Transverse colon (tissue), 4 donors: ENCODE results near the gene DEDD. TPM values are rescaled to one million over a fixed set of nuclear protein-coding genes. Genes with fewer than 3 reads are reported as not detected.

ENCODE experiments used
- DNase-seq: peaks from one replicate; pipeline ENCODE4 v3.0.0-alpha.2; 2019
- H3K27ac ChIP-seq, 4 donors: fragments of 200-600 bp; sonication (generic); 2 replicates each; pipeline ENCODE4 v1.5.1; 2016 to 2018; ENCODE audit warnings: inconsistent platforms in 4 of 4
- H3K27me3 ChIP-seq: fragments of 200-600 bp; sonication (generic); 2 replicates; pipeline ENCODE4 v1.5.1; 2017; ENCODE audit warnings: inconsistent platforms
- H3K36me3 ChIP-seq, 4 donors: fragments of 200-600 bp; sonication (generic); 2 replicates each; pipeline ENCODE4 v1.5.1; 2017 to 2019; ENCODE audit warnings: inconsistent platforms in 4 of 4
- H3K4me1 ChIP-seq, 4 donors: fragments of 200-600 bp; sonication (generic); 2 replicates each; pipeline ENCODE4 v1.5.1; 2017 to 2020; ENCODE audit warnings: inconsistent platforms in 4 of 4
- H3K4me3 ChIP-seq, 4 donors: fragments of 200-600 bp; sonication (generic); 1 replicate in 1 of 4; 2 replicates in 3 of 4; pipeline versions ENCODE4 v1.5.1 to v1.6.1; 2017 to 2019; ENCODE audit warnings: inconsistent platforms in 4 of 4
- H3K9me3 ChIP-seq, 2 donors: fragments of 200-600 bp; sonication (generic); 2 replicates each; pipeline ENCODE4 v1.5.1; 2017 to 2019; ENCODE audit warnings: inconsistent platforms in 2 of 2
- CTCF ChIP-seq, 5 experiments: fragments of 200-600 bp in 3 of 5; fragments of 450-650 bp in 2 of 5; sonication (generic) in 3 of 5; IDR thresholded peaks; 1 replicate in 2 of 5; 2 replicates in 3 of 5; pipeline ENCODE4 v1.5.1; 2016 to 2017; ENCODE audit warnings: antibody characterized with exemption in 5 of 5, inconsistent platforms in 3 of 5, mild to moderate bottlenecking in 2 of 5, moderate library complexity in 1 of 5
- EP300 ChIP-seq: sonication (generic); formaldehyde crosslinking; IDR thresholded peaks from one replicate; pipeline ENCODE4 v1.6.1; 2017; ENCODE audit warnings: antibody characterized with exemption, low read depth
- POLR2A ChIP-seq: fragments of 450-650 bp; IDR thresholded peaks from one replicate; pipeline ENCODE4 v1.6.1; 2016; ENCODE audit warnings: antibody characterized with exemption, mild to moderate bottlenecking, moderate library complexity
- POLR2AphosphoS5 ChIP-seq, 3 donors: sonication (generic); formaldehyde crosslinking; IDR thresholded peaks; one replicate each; pipeline ENCODE4 v1.6.1; 2016; ENCODE audit warnings: antibody characterized with exemption in 3 of 3
- WGBS, 2 donors: methylation state at CpG; one replicate each; pipeline ENCODE4 v1.1.5; 2018; ENCODE audit warnings: low coverage in 1 of 2; 5-methylcytosine and 5-hydroxymethylcytosine counted together
- in situ Hi-C, 4 donors: fragments of 200-750 bp; cut with MboI; loops; one replicate each; pipeline versions ENCODE4 v1.15.0 to v1.15.1; 2017; ENCODE audit warnings: low sequenced_read_pairs in 3 of 4, low pct_ligation_motif_present in 1 of 4, low pct_unique_long_range_greater_than_20kb in 1 of 4
- intact Hi-C: fragments of 100-400 bp; cut with DNase I; formaldehyde crosslinking; loops from one replicate; pipeline ENCODE4 v1.15.1; 2023; ENCODE audit warnings: low total_unique reads
- total RNA-seq, 4 donors: library from RNA; depleted of rRNA; stranded (reverse); fragments of >200 nt; gene quantifications; one replicate each; pipeline ENCODE4 v1.1.0, GENCODE V29; 2016

Gene DEDD
- total RNA-seq, 4 donors from 2014 or later, result 30.3 to 73.7 (median 38.6) TPM

- intact Hi-C loops, result no loop called here
Observed at GRCh38 chr1:161122967-161123366, 9.5 kb downstream of the DEDD start.

GRCh38 chr1:161121834-161122233 lies 10.6 kb downstream of the DEDD start:
- no peaks in the 10 kb centered on the region for H3K9me3 ChIP-seq
- intact Hi-C loops (no loop called here), in situ Hi-C loops (no loop called here)
- peaks cover 17 to 26% (median 20%) of the 10 kb centered on the region in 4 donors for H3K4me1 ChIP-seq
- no peak overlapping the region for H3K4me3 ChIP-seq
- H3K27me3 ChIP-seq, result no peaks in the 10 kb centered on the region
- no peak for TF ChIP-seq POLR2AphosphoS5 (IDR thresholded peaks at IDR 0.05)
- no peak for TF ChIP-seq POLR2A
- no peak for DNase-seq
- no peak overlapping the region for H3K27ac ChIP-seq
- peaks cover 0 to 39% (median 16%) of the 10 kb centered on the region in 4 donors for H3K36me3 ChIP-seq
- WGBS, 2 donors, result 67 to 83% methylated on average over 1 to 4 of the region's 4 CpGs

More at GRCh38 chr1:161122967-161123366, 9.5 kb downstream of the DEDD start:
- H3K9me3 ChIP-seq, result no peaks in the 10 kb centered on the region
- no peaks in the 10 kb centered on the region for H3K27me3 ChIP-seq
- in situ Hi-C loops, result no loop called here
- peaks cover 0 to 49% (median 16%) of the 10 kb centered on the region in 4 donors for H3K36me3 ChIP-seq
- no peak for DNase-seq
- 84% methylated on average over 6 of the region's 6 CpGs; no CpG with 5 or more reads in 1 of the 2 donors for WGBS, 2 donors
- H3K4me1 ChIP-seq, result peaks cover 15 to 33% (median 17%) of the 10 kb centered on the region in 4 donors
- no peak for TF ChIP-seq POLR2AphosphoS5 (IDR thresholded peaks at IDR 0.05)
- no peak for TF ChIP-seq EP300
- no peak for TF ChIP-seq CTCF (IDR thresholded peaks at IDR 0.05)
- no peak for TF ChIP-seq POLR2A
- no peak overlapping the region for H3K4me3 ChIP-seq
- no peak overlapping the region for H3K27ac ChIP-seq

- TF ChIP-seq POLR2AphosphoS5 (IDR thresholded peaks at IDR 0.05), result no peak
- TF ChIP-seq CTCF (IDR thresholded peaks at IDR 0.05), result no peak
- no peak for TF ChIP-seq EP300
- TF ChIP-seq POLR2A, result no peak
- intact Hi-C loops (no loop called here), in situ Hi-C loops (no loop called here)
- peaks cover 23 to 33% (median 27%) of the 10 kb centered on the region in 4 donors for H3K4me1 ChIP-seq
- H3K36me3 ChIP-seq, result peaks cover 0 to 39% (median 16%) of the 10 kb centered on the region in 4 donors
- H3K9me3 ChIP-seq, result no peaks in the 10 kb centered on the region
- no peak overlapping the region for H3K27ac ChIP-seq
- no peak for DNase-seq
- no peak overlapping the region for H3K4me3 ChIP-seq
- H3K27me3 ChIP-seq, result no peaks in the 10 kb centered on the region
- 84 to 91% methylated on average over 2 to 3 of the region's 3 CpGs for WGBS, 2 donors
Observed at GRCh38 chr1:161121042-161121650, 11.3 kb downstream of the DEDD start.

GRCh38 chr1:161119092-161119903 lies 13.2 kb downstream of the DEDD start:
- DNase-seq, result peak; percentile 58
- TF ChIP-seq CTCF (IDR thresholded peaks at IDR 0.05), result peak; percentile 20 to 71 (median 51)
- no peak for TF ChIP-seq EP300
- TF ChIP-seq POLR2A, result peak; percentile 68
- peak in 2 of 3 donors; percentile 49 to 56 for TF ChIP-seq POLR2AphosphoS5 (IDR thresholded peaks at IDR 0.05)
- Histone ChIP-seq H3K36me3 (peaks cover 0 to 30% (median 14%) of the 10 kb centered on the region in 4 donors), H3K4me1 (peaks cover 26 to 48% (median 31%) of the 10 kb centered on the region in 4 donors), H3K27ac (peak overlapping the region; percentile 93 to 98 (median 96)), H3K9me3 (no peaks in the 10 kb centered on the region), H3K4me3 (peak overlapping the region in 3 of 4 donors; percentile 66 to 95 (median 82)), H3K27me3 (no peaks in the 10 kb centered on the region)
- intact Hi-C loops, result no loop called here
- in situ Hi-C loops, result no loop called here
- 46% methylated on average over 10 of the region's 10 CpGs; no CpG with 5 or more reads in 1 of the 2 donors for WGBS, 2 donors
